22Rv1 (cell line): ENCODE measurements around the gene ZNF629.

Experiments used
- H3K27ac ChIP-seq: fragments of 450-650 bp; 2 replicates; pipeline ENCODE4 v1.5.1; 2017
- CTCF ChIP-seq: fragments of 450-650 bp; IDR thresholded peaks from 2 replicates; pipeline ENCODE4 v1.5.1; 2017; ENCODE audit warnings: mild to moderate bottlenecking
- ZFX ChIP-seq: fragments of 450-650 bp; IDR thresholded peaks from 2 replicates; pipeline ENCODE4 v1.6.1; 2017; ENCODE audit warnings: antibody characterized with exemption, borderline replicate concordance

Gene ZNF629

GRCh38 chr16:30758988-30759491 lies 28.0 kb downstream of the ZNF629 start:
- no peak for TF ChIP-seq ZFX
- TF ChIP-seq CTCF = no peak
- H3K27ac ChIP-seq = no peak overlapping the region

- TF ChIP-seq ZFX = no peak
- no peak for TF ChIP-seq CTCF
- H3K27ac ChIP-seq = 0 out of 2 replicates have a peak overlapping the region, but pooled peaks have one; percentile 10
Measured at GRCh38 chr16:30757316-30757715, 29.7 kb downstream of the ZNF629 start.

DNA sequence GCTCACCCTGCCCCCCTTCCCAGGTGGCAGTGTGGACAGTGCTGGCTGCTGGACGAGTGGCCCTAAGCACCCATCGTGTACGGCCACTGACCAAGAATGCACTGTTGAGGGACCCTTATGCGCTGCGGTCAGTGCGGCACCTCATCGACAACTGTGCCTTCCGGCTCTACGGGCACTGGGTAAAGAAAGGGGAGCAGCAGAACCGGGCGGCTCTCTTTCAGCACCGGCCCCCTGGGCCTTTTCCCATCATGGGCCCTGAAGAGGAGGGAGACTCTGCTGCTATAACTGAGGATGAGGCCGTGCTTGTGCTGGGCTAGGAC lies 30.3 kb downstream of the ZNF629 start:
- peak overlapping the region; percentile 10; the same call in 1 of the 2 replicates for H3K27ac ChIP-seq
- no peak for TF ChIP-seq CTCF
- TF ChIP-seq ZFX = no peak

- H3K27ac ChIP-seq = peak overlapping the region; percentile 10; the same call in 1 of the 2 replicates
- TF ChIP-seq CTCF = no peak
- no peak for TF ChIP-seq ZFX
Measured at GRCh38 chr16:30755955-30756780, 30.8 kb downstream of the ZNF629 start.

DNA sequence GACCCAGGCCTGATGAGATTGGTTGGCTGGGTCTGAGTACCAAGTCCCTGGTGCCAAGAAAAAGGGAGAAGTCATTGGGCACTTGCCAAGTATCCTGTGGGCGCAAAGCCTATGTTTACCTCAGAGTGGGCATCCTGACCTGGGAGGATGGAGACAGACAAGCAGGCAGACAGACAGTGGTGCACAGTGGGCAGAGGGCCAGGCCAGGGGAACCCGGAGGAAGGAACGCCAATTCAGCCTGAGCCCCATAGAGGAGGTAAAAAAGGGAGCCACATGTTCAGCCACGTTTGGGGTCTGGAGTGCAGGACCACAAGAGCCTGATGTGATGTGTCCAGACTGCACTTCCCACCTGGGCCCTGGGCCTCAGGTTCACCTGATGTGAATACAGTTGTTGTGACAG lies 33.4 kb downstream of the ZNF629 start:
- peak overlapping the region; percentile 23; the same call in 1 of the 2 replicates for H3K27ac ChIP-seq
- TF ChIP-seq CTCF = no peak
- TF ChIP-seq ZFX = no peak

DNA sequence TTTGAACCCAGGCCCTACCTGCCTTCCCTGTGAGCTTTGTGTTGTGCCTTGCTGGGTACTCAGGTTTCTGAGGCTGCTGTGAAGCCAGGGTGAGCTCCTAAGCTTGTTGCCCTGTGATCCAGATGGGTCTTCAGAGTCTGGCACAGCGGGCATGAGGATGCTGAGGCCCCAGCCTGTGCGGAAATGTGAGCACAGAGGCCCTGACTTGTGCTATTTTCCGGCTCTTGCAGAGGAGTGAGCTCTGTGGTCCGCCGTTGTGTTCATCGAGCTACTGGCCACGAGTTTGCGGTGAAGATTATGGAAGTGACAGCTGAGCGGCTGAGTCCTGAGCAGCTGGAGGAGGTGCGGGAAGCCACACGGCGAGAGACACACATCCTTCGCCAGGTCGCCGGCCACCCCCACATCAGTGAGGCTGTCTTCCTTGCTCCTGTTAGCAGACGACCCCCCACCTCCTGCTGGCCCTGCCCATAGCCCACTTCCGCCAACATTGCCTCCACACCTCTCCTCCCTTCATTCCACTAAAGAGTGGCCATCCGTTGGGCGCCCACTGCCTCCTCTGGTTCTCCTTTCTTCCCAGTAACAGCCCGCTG lies 36.0 kb downstream of the ZNF629 start:
- TF ChIP-seq CTCF (no peak), ZFX (no peak)
- no peak overlapping the region for H3K27ac ChIP-seq

DNA sequence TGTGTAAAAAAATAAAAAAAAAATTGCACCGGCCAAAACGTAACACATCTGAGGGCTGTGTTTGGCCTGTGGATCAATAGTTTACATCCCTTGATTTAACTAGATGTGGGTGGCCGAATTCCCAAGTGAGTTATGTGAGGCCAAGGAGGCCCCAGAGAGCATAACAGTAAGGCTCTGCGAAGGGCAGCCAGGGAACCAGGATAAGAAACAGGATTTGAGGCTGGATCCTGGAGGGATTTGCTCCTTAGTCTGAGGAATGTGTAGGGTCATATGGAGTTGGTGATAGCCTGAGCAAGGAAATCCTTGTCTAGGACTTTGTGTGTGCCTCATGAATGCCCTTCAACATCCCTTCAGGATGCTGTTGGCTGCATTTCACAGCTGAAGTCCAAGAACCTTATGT lies 36.8 kb downstream of the ZNF629 start:
- TF ChIP-seq ZFX (no peak), CTCF (no peak)
- no peak overlapping the region for H3K27ac ChIP-seq
